ENCODE data around the gene MCM8. TPM values are rescaled to one million over a fixed set of nuclear protein-coding genes. Genes with fewer than 3 reads are reported as not detected.

Gene MCM8
- total RNA-seq, 1 experiment from 2014 or later, result 51.6 TPM

DNA sequence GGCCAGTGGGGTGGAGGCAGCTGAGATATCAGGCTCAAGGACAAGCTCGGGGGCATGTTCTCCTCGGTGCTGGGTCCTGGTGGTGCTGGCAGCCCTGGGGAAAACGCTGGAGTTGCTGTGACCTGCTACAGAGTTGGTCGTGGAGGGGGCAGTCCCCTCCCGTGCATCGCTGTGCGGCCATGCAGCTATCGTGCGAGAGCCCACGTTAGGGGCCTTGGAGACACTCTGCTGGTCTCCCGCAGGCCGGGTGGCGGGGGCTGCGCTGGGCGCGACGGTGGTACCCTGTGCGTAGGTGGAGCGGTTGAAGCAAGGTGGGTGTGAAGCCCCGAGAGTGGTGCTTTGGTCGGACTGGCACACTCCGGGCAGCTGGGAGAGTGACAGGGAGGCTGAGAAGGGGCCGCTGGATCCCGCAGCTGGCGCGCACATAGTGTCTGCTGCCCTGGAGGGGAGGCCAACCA lies 91.4 kb downstream of the MCM8 start:
- DNase-seq (ENCODE audit: low spot score), result no peak

- no peak for DNase-seq (ENCODE audit: low spot score)
These were observed 93.7 kb downstream of the MCM8 start for GRCh38 chr20:6044115-6044514.

GRCh38 chr20:6045566-6045965 lies 95.1 kb downstream of the MCM8 start:
- no peak for DNase-seq (ENCODE audit: low spot score)

DNA sequence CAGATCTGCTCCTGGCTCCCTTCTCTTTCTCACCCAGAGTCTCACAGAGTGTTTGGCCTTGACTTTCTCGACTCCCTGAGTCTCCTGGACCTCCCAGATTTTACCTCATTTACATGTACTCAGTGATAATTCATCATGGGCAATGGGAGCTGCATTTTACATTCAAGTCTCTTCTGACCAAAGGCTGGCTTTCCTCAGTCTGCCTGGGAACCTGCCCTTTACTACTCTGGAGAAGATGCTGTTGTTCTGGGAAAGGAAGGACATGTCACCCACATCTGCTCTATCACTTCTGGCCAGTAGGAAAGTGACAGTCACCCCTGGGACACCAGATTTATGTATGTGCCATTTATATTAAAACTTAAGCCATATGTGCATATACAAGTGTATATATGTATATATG lies 96.0 kb downstream of the MCM8 start:
- DNase-seq (ENCODE audit: low spot score), result no peak

DNA sequence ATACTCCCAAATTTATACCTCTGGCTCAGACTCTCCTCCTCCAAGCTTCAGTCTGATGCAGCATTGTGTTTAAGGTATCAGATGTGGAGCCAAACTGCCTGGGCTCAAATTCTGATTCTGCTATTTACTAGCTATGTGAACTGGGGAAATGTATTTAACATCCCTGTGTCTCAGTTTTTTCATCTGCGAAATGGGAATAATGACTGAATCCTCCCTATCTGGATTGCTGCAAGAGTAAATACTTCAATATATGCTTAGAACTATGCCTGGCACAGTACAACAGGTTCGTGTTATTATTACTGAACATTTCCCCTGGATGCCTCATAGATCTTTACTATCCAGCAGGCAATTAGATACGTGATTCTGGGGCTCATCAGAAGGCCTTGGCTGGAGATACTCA lies 97.9 kb downstream of the MCM8 start:
- DNase-seq (ENCODE audit: low spot score), result no peak

Other genes starting within 250 kb of the MCM8 start
- gene SHLD1, start 200.3 kb upstream of the MCM8 start, total RNA-seq (2014; rRNA removed; shearing (Covaris generic)), result 3.6 and 4.3 TPM in 2 replicates
- gene CHGB, start 39.1 kb upstream of the MCM8 start, total RNA-seq (2014; rRNA removed; shearing (Covaris generic)), result 0.03 and 0.34 TPM in 2 replicates
- 28.8 and 37.3 TPM in 2 replicates for gene TRMT6, start 119 bp upstream of the MCM8 start, total RNA-seq (2014; rRNA removed; shearing (Covaris generic))
- gene CRLS1, start 55.5 kb downstream of the MCM8 start, total RNA-seq (2014; rRNA removed; shearing (Covaris generic)), result 63.4 and 73.2 TPM in 2 replicates
- 0.26 and 0.86 TPM in 2 replicates for gene LRRN4, start 103.4 kb downstream of the MCM8 start, total RNA-seq (2014; rRNA removed; shearing (Covaris generic))
- gene FERMT1, start 172.4 kb downstream of the MCM8 start, total RNA-seq (2014; rRNA removed; shearing (Covaris generic)), result 6.5 and 7.0 TPM in 2 replicates

Measured in A172 (cell line).